ENCODE results near the gene KATNB1. TPM values are rescaled to one million over a fixed set of nuclear protein-coding genes. Genes with fewer than 3 reads are reported as not detected.

The KATNB1 gene
- total and polyA plus RNA-seq, 4 donors = 7.0 to 16.2 (median 12.8) TPM

- H3K4me1 ChIP-seq (ENCODE audit: control insufficient read depth in 1 of 2, insufficient read depth in 2 of 2, low read length in 2 of 2) = no peaks in the 10 kb centered on the region
- intact Hi-C loops (cut with DNase I) = no loop called here
- ATAC-seq (ENCODE audit: low FRiP score) (no peak), DNase-seq (peak in 1 of 2 donors; percentile 8)
- H3K27ac ChIP-seq (ENCODE audit: low read depth in 1 of 2, low read length in 2 of 2) = no peak overlapping the region
- H3K27me3 ChIP-seq (ENCODE audit: control insufficient read depth in 1 of 2, insufficient read depth in 2 of 2, low read length in 1 of 2) = no peaks in the 10 kb centered on the region
- no peak overlapping the region for H3K4me3 ChIP-seq (ENCODE audit: low read length in 2 of 2)
- no peaks in the 10 kb centered on the region for H3K9me3 ChIP-seq (ENCODE audit: control insufficient read depth, low read length)
- WGBS, 2 donors = 47 to 49% methylated on average over 2 of the region's 2 CpGs
- no peaks in the 10 kb centered on the region for H3K36me3 ChIP-seq (ENCODE audit: control insufficient read depth in 1 of 2, insufficient read depth in 2 of 2, low read length in 1 of 2)
Measured at GRCh38 chr16:57692636-57693035, 42.9 kb upstream of the KATNB1 start.

GRCh38 chr16:57693550-57693949, 42.0 kb upstream of the KATNB1 start:
- DNase-seq = no peak
- H3K4me3 ChIP-seq (ENCODE audit: low read length in 2 of 2) = no peak overlapping the region
- H3K9me3 ChIP-seq (ENCODE audit: control insufficient read depth, low read length) = no peaks in the 10 kb centered on the region
- ATAC-seq (ENCODE audit: low FRiP score) = no peak
- no peaks in the 10 kb centered on the region for H3K27me3 ChIP-seq (ENCODE audit: control insufficient read depth in 1 of 2, insufficient read depth in 2 of 2, low read length in 1 of 2)
- no peaks in the 10 kb centered on the region for H3K4me1 ChIP-seq (ENCODE audit: control insufficient read depth in 1 of 2, insufficient read depth in 2 of 2, low read length in 2 of 2)
- intact Hi-C loops (cut with DNase I) = no loop called here
- H3K27ac ChIP-seq (ENCODE audit: low read depth in 1 of 2, low read length in 2 of 2) = no peak overlapping the region
- WGBS, 2 donors = 60% methylated on average over 4 of the region's 4 CpGs
- no peaks in the 10 kb centered on the region for H3K36me3 ChIP-seq (ENCODE audit: control insufficient read depth in 1 of 2, insufficient read depth in 2 of 2, low read length in 1 of 2)

GRCh38 chr16:57694231-57694724, 41.3 kb upstream of the KATNB1 start:
- peak in 1 of 2 donors; percentile 47 for DNase-seq
- no peak overlapping the region for H3K4me3 ChIP-seq (ENCODE audit: low read length in 2 of 2)
- intact Hi-C loops (cut with DNase I) = no loop called here
- H3K27me3 ChIP-seq (ENCODE audit: control insufficient read depth in 1 of 2, insufficient read depth in 2 of 2, low read length in 1 of 2) = no peaks in the 10 kb centered on the region
- no peaks in the 10 kb centered on the region for H3K9me3 ChIP-seq (ENCODE audit: control insufficient read depth, low read length)
- WGBS, 2 donors = 62 to 66% methylated on average over 10 of the region's 10 CpGs
- no peak overlapping the region for H3K27ac ChIP-seq (ENCODE audit: low read depth in 1 of 2, low read length in 2 of 2)
- no peak for ATAC-seq (ENCODE audit: low FRiP score)
- no peaks in the 10 kb centered on the region for H3K36me3 ChIP-seq (ENCODE audit: control insufficient read depth in 1 of 2, insufficient read depth in 2 of 2, low read length in 1 of 2)
- H3K4me1 ChIP-seq (ENCODE audit: control insufficient read depth in 1 of 2, insufficient read depth in 2 of 2, low read length in 2 of 2) = no peaks in the 10 kb centered on the region

- Histone ChIP-seq H3K4me3 (ENCODE audit: low read length in 2 of 2) (no peak within 1 kb of the TSS), H3K36me3 (ENCODE audit: control insufficient read depth in 1 of 2, insufficient read depth in 2 of 2, low read length in 1 of 2) (no peaks in the 10 kb centered on the region), H3K4me1 (ENCODE audit: control insufficient read depth in 1 of 2, insufficient read depth in 2 of 2, low read length in 2 of 2) (no peaks in the 10 kb centered on the region), H3K27ac (ENCODE audit: low read depth in 1 of 2, low read length in 2 of 2) (no peak within 1 kb of the TSS), H3K9me3 (ENCODE audit: control insufficient read depth, low read length) (no peaks in the 10 kb centered on the region), H3K27me3 (ENCODE audit: control insufficient read depth in 1 of 2, insufficient read depth in 2 of 2, low read length in 1 of 2) (no peaks in the 10 kb centered on the region)
- peak in 1 of 2 donors; percentile 62 for DNase-seq
- WGBS, 2 donors = 37 to 41% methylated on average over 5 to 8 of the region's 8 CpGs
- peak; percentile 46 for ATAC-seq (ENCODE audit: low FRiP score)
- intact Hi-C loops (cut with DNase I) = no loop called here
Measured at GRCh38 chr16:57694725-57695679, 40.6 kb upstream of the KATNB1 start, which contains the start of gene DRC7. TSS of gene DRC7 (plus strand) at chr16:57694806. CDS start at chr16:57697950, 3,144 bp downstream.

GRCh38 chr16:57695680-57696069, 39.9 kb upstream of the KATNB1 start:
- ATAC-seq (ENCODE audit: low FRiP score) = no peak
- Histone ChIP-seq H3K4me3 (ENCODE audit: low read length in 2 of 2) (no peak overlapping the region), H3K9me3 (ENCODE audit: control insufficient read depth, low read length) (no peaks in the 10 kb centered on the region), H3K4me1 (ENCODE audit: control insufficient read depth in 1 of 2, insufficient read depth in 2 of 2, low read length in 2 of 2) (no peaks in the 10 kb centered on the region), H3K36me3 (ENCODE audit: control insufficient read depth in 1 of 2, insufficient read depth in 2 of 2, low read length in 1 of 2) (no peaks in the 10 kb centered on the region), H3K27me3 (ENCODE audit: control insufficient read depth in 1 of 2, insufficient read depth in 2 of 2, low read length in 1 of 2) (no peaks in the 10 kb centered on the region), H3K27ac (ENCODE audit: low read depth in 1 of 2, low read length in 2 of 2) (no peak overlapping the region)
- DNase-seq = peak in 1 of 2 donors; percentile 27
- 78 to 82% methylated on average over 5 of the region's 5 CpGs for WGBS, 2 donors
- intact Hi-C loops (cut with DNase I) = no loop called here

- Histone ChIP-seq H3K36me3 (ENCODE audit: control insufficient read depth in 1 of 2, insufficient read depth in 2 of 2, low read length in 1 of 2) (no peaks in the 10 kb centered on the region), H3K4me3 (ENCODE audit: low read length in 2 of 2) (no peak overlapping the region), H3K27me3 (ENCODE audit: control insufficient read depth in 1 of 2, insufficient read depth in 2 of 2, low read length in 1 of 2) (no peaks in the 10 kb centered on the region), H3K9me3 (ENCODE audit: control insufficient read depth, low read length) (no peaks in the 10 kb centered on the region), H3K27ac (ENCODE audit: low read depth in 1 of 2, low read length in 2 of 2) (no peak overlapping the region), H3K4me1 (ENCODE audit: control insufficient read depth in 1 of 2, insufficient read depth in 2 of 2, low read length in 2 of 2) (no peaks in the 10 kb centered on the region)
- ATAC-seq (ENCODE audit: low FRiP score) (no peak), DNase-seq (peak in 1 of 2 donors; percentile 18)
- 87 to 90% methylated on average over 7 of the region's 7 CpGs for WGBS, 2 donors
- intact Hi-C loops (cut with DNase I) = no loop called here
Measured at GRCh38 chr16:57696240-57696639, 39.3 kb upstream of the KATNB1 start.

GRCh38 chr16:57697896-57698537, 37.6 kb upstream of the KATNB1 start:
- ATAC-seq (ENCODE audit: low FRiP score) (no peak), DNase-seq (peak in 1 of 2 donors; percentile 16)
- Histone ChIP-seq H3K4me3 (ENCODE audit: low read length in 2 of 2) (no peak overlapping the region), H3K9me3 (ENCODE audit: control insufficient read depth, low read length) (no peaks in the 10 kb centered on the region), H3K27me3 (ENCODE audit: control insufficient read depth in 1 of 2, insufficient read depth in 2 of 2, low read length in 1 of 2) (no peaks in the 10 kb centered on the region), H3K27ac (ENCODE audit: low read depth in 1 of 2, low read length in 2 of 2) (no peak overlapping the region), H3K36me3 (ENCODE audit: control insufficient read depth in 1 of 2, insufficient read depth in 2 of 2, low read length in 1 of 2) (no peaks in the 10 kb centered on the region), H3K4me1 (ENCODE audit: control insufficient read depth in 1 of 2, insufficient read depth in 2 of 2, low read length in 2 of 2) (no peaks in the 10 kb centered on the region)
- 93 to 95% methylated on average over 17 of the region's 17 CpGs for WGBS, 2 donors
- intact Hi-C loops (cut with DNase I) = no loop called here

- no peaks in the 10 kb centered on the region for H3K4me1 ChIP-seq (ENCODE audit: control insufficient read depth in 1 of 2, insufficient read depth in 2 of 2, low read length in 2 of 2)
- peak in 1 of 2 donors; percentile 39 for DNase-seq
- H3K9me3 ChIP-seq (ENCODE audit: control insufficient read depth, low read length) = no peaks in the 10 kb centered on the region
- no peaks in the 10 kb centered on the region for H3K36me3 ChIP-seq (ENCODE audit: control insufficient read depth in 1 of 2, insufficient read depth in 2 of 2, low read length in 1 of 2)
- WGBS, 2 donors = 91% methylated on average over 16 of the region's 16 CpGs
- no peaks in the 10 kb centered on the region for H3K27me3 ChIP-seq (ENCODE audit: control insufficient read depth in 1 of 2, insufficient read depth in 2 of 2, low read length in 1 of 2)
- no peak overlapping the region for H3K4me3 ChIP-seq (ENCODE audit: low read length in 2 of 2)
- no peak overlapping the region for H3K27ac ChIP-seq (ENCODE audit: low read depth in 1 of 2, low read length in 2 of 2)
- intact Hi-C loops (cut with DNase I) = no loop called here
- no peak for ATAC-seq (ENCODE audit: low FRiP score)
Measured at GRCh38 chr16:57698812-57699405, 36.7 kb upstream of the KATNB1 start.

Measured in aorta (tissue), 5 donors.